Neural cell (in vitro differentiated cells): ENCODE data around the gene MOV10L1. TPM values are rescaled to one million over a fixed set of nuclear protein-coding genes. Genes with fewer than 3 reads are reported as not detected.
"Not testable (repeated sequence)": the region's sequence is repeated elsewhere in the genome, so short reads cannot be mapped to it uniquely, and the experiment has no call there.

Experiments used
- H2AFZ ChIP-seq: fragments of 200-600, 300-800 bp; sonication (generic), shearing (Covaris generic); 2 replicates; pipeline ENCODE4 v1.6.0; 2014; ENCODE audit warnings: low read depth, mild to moderate bottlenecking, antibody characterized with exemption, low read length, moderate library complexity
- H3F3A ChIP-seq: fragments of 200-600 bp; shearing (Covaris generic); 2 replicates; pipeline ENCODE4 v1.6.1; 2016; ENCODE audit warnings: mild to moderate bottlenecking, moderate library complexity, mixed read lengths, antibody characterized with exemption, low read length; ENCODE audit not compliant: insufficient read depth, poor library complexity, severe bottlenecking
- H3K27ac ChIP-seq: fragments of 200-600, 300-800 bp; sonication (generic), shearing (Covaris generic); 2 replicates; pipeline ENCODE4 v1.5.1; 2014; ENCODE audit warnings: mild to moderate bottlenecking, low read length, moderate library complexity
- H3K27me3 ChIP-seq: fragments of 300-800, 200-600 bp; sonication (generic), shearing (Covaris generic); 2 replicates; pipeline ENCODE4 v1.6.0; 2014; ENCODE audit warnings: mild to moderate bottlenecking, low read depth, low read length, moderate library complexity; ENCODE audit not compliant: insufficient read depth
- H3K36me3 ChIP-seq: fragments of 300-800, 200-600 bp; sonication (generic), shearing (Covaris generic); 2 replicates; pipeline ENCODE4 v1.5.1; 2014; ENCODE audit warnings: mild to moderate bottlenecking, antibody characterized with exemption, low read length, moderate library complexity; ENCODE audit not compliant: insufficient read depth
- H3K4me2 ChIP-seq: fragments of 300-800, 200-600 bp; sonication (generic), shearing (Covaris generic); 2 replicates; pipeline ENCODE4 v1.6.0; 2014; ENCODE audit warnings: mild to moderate bottlenecking, low read length
- H3K4me3 ChIP-seq: fragments of 300-800, 200-600 bp; sonication (generic), shearing (Covaris generic); 2 replicates; pipeline ENCODE4 v1.5.1; 2014; ENCODE audit warnings: mild to moderate bottlenecking, low read length, moderate library complexity
- H3K79me2 ChIP-seq: fragments of 200-600 bp; shearing (Covaris generic); replicated peaks from 2 replicates; pipeline ENCODE4 v1.6.0; 2014; ENCODE audit warnings: mild to moderate bottlenecking, low read length, moderate library complexity; ENCODE audit not compliant: insufficient read depth
- H3K9ac ChIP-seq: fragments of 300-800, 200-600 bp; sonication (generic), shearing (Covaris generic); 2 replicates; pipeline ENCODE4 v1.6.1; 2016; ENCODE audit warnings: mild to moderate bottlenecking, low read length, mixed read lengths
- H3K9me2 ChIP-seq: fragments of 200-600 bp; shearing (Covaris generic); 2 replicates; pipeline ENCODE4 v1.6.1; 2016; ENCODE audit warnings: mild to moderate bottlenecking, low read length, mixed read lengths; ENCODE audit not compliant: insufficient read depth
- H3K9me3 ChIP-seq: fragments of 200-600, 300-800 bp; sonication (generic), shearing (Covaris generic); 2 replicates; pipeline ENCODE4 v1.6.1; 2016; ENCODE audit warnings: mild to moderate bottlenecking, mixed run types, low read length, moderate library complexity, mixed read lengths
- H4K20me1 ChIP-seq: fragments of 200-600 bp; shearing (Covaris generic); 2 replicates; pipeline ENCODE4 v1.6.1; 2016; ENCODE audit warnings: mild to moderate bottlenecking, mixed run types; ENCODE audit not compliant: insufficient read depth
- CTCF ChIP-seq: fragments of 450-650 bp; IDR thresholded peaks from 2 replicates; pipeline ENCODE4 v1.5.1; 2014; ENCODE audit warnings: antibody characterized with exemption, mild to moderate bottlenecking, moderate library complexity; ENCODE audit not compliant: poor library complexity, severe bottlenecking
- EP300 ChIP-seq: fragments of 450-650 bp; conservative IDR thresholded peaks from 2 replicates; pipeline ENCODE4 v1.6.1; 2014; ENCODE audit warnings: antibody characterized with exemption, mild to moderate bottlenecking, moderate library complexity; ENCODE audit not compliant: poor library complexity, severe bottlenecking
- EZH2 ChIP-seq: fragments of 200-600, 300-800 bp; shearing (Covaris generic), sonication (generic); IDR thresholded peaks from 2 replicates; pipeline ENCODE4 v1.6.1; 2014; ENCODE audit warnings: antibody characterized with exemption, low read length, borderline replicate concordance, mild to moderate bottlenecking; ENCODE audit not compliant: insufficient read depth, poor library complexity, severe bottlenecking
- MXI1 ChIP-seq: fragments of 450-650 bp; conservative IDR thresholded peaks from 2 replicates; pipeline ENCODE4 v1.6.1; 2014; ENCODE audit warnings: antibody characterized with exemption, mild to moderate bottlenecking; ENCODE audit not compliant: poor library complexity, severe bottlenecking
- POLR2AphosphoS5 ChIP-seq: IDR thresholded peaks from 2 replicates; pipeline ENCODE4 v1.6.1; 2012
- RAD21 ChIP-seq: fragments of 450-650 bp; conservative IDR thresholded peaks from 2 replicates; pipeline ENCODE4 v1.6.1; 2014; ENCODE audit warnings: antibody characterized with exemption, mild to moderate bottlenecking, moderate library complexity
- REST ChIP-seq: IDR thresholded peaks from 2 replicates; pipeline ENCODE4 v1.6.1; 2012; ENCODE audit warnings: borderline replicate concordance
- SMC3 ChIP-seq: fragments of 450-650 bp; conservative IDR thresholded peaks from 2 replicates; pipeline ENCODE4 v1.6.1; 2014; ENCODE audit warnings: antibody characterized with exemption, mild to moderate bottlenecking, moderate library complexity; ENCODE audit not compliant: poor library complexity
- TAF1 ChIP-seq: IDR thresholded peaks from 2 replicates; pipeline ENCODE4 v1.6.1; 2012; ENCODE audit warnings: low read depth
- polyA plus RNA-seq: library from polyadenylated mRNA; depleted of rRNA; stranded (reverse); fragments of >200 nt; gene quantifications from 2 replicates; pipeline ENCODE4 v1.2.3, GENCODE V29; 2014

MOV10L1 gene
- polyA plus RNA-seq, 1 donor from 2014 or later, result not detected

GRCh38 chr22:50136581-50137015 lies 46.8 kb downstream of the MOV10L1 start:
- Histone ChIP-seq H3K4me2 (no peak overlapping the region), H3K9me2 (no peaks in the 10 kb centered on the region), H4K20me1 (no peaks in the 10 kb centered on the region), H3F3A (no peaks in the 10 kb centered on the region), H3K79me2 (no peaks in the 10 kb centered on the region), H3K4me3 (no peak overlapping the region), H3K36me3 (no peaks in the 10 kb centered on the region), H3K9ac (no peak overlapping the region), H3K27me3 (no peaks in the 10 kb centered on the region), H3K9me3 (no peaks in the 10 kb centered on the region), H2AFZ (no peak overlapping the region), H3K27ac (no peak overlapping the region)
- TF ChIP-seq SMC3, result no peak
- no peak for TF ChIP-seq POLR2AphosphoS5
- no peak for TF ChIP-seq EZH2
- no peak for TF ChIP-seq CTCF
- TF ChIP-seq TAF1, result no peak
- no peak for TF ChIP-seq MXI1
- TF ChIP-seq REST, result no peak
- no peak for TF ChIP-seq RAD21
- no peak for TF ChIP-seq EP300

- H2AFZ ChIP-seq, H3K36me3 ChIP-seq, H3K79me2 ChIP-seq, H3F3A ChIP-seq, H3K4me3 ChIP-seq, H3K9me3 ChIP-seq, H3K9ac ChIP-seq, H3K27ac ChIP-seq, H3K4me2 ChIP-seq, H4K20me1 ChIP-seq, H3K27me3 ChIP-seq, H3K9me2 ChIP-seq: not testable (repeated sequence)
Measured at GRCh38 chr22:50137277-50137676, 47.5 kb downstream of the MOV10L1 start.

- no peak overlapping the region for H3K4me2 ChIP-seq
- TF ChIP-seq RAD21 (no peak), SMC3 (no peak), TAF1 (no peak), REST (no peak)
- no peaks in the 10 kb centered on the region for H3K9me3 ChIP-seq
- H3K27ac ChIP-seq, result no peak overlapping the region
- H3K4me3 ChIP-seq, result no peak overlapping the region
- no peaks in the 10 kb centered on the region for H4K20me1 ChIP-seq
- no peaks in the 10 kb centered on the region for H3K79me2 ChIP-seq
- no peaks in the 10 kb centered on the region for H3K9me2 ChIP-seq
- H3F3A ChIP-seq, result no peaks in the 10 kb centered on the region
- H3K27me3 ChIP-seq, result no peaks in the 10 kb centered on the region
- no peak overlapping the region for H3K9ac ChIP-seq
- H3K36me3 ChIP-seq, result no peaks in the 10 kb centered on the region
- no peak overlapping the region for H2AFZ ChIP-seq
Measured at GRCh38 chr22:50138041-50138440, 48.2 kb downstream of the MOV10L1 start.
